SK-N-MC (cell line): ENCODE results near the gene APOL2.
A peak's percentile ranks its signal among the peaks of the same experiment; 100 is the strongest.
"Not testable (repeated sequence)": the region's sequence is repeated elsewhere in the genome, so short reads cannot be mapped to it uniquely, and the experiment has no call there.

Experiments
- DNase-seq: peaks from one replicate; pipeline ENCODE4 v3.0.0-alpha.2; 2011; ENCODE audit warnings: low read depth, low spot score
- H3K27ac ChIP-seq: fragments of 200-600 bp; sonication (generic); 2 replicates; pipeline ENCODE4 v1.5.1; 2016; ENCODE audit warnings: mixed run types
- H3K36me3 ChIP-seq: fragments of 200-600 bp; sonication (generic); 2 replicates; pipeline ENCODE4 v1.6.1; 2017; ENCODE audit warnings: antibody characterized with exemption, low read length, mixed read lengths; ENCODE audit not compliant: insufficient read depth
- H3K4me3 ChIP-seq: fragments of 200-600 bp; sonication (generic); 2 replicates; pipeline ENCODE4 v1.5.1; 2016
- H3K9ac ChIP-seq: fragments of 200-600 bp; sonication (generic); 2 replicates; pipeline ENCODE4 v1.8.0; 2017; ENCODE audit warnings: mixed run types, mixed read lengths; ENCODE audit not compliant: insufficient read length
- H3K9me3 ChIP-seq: fragments of 200-600 bp; sonication (generic); 2 replicates; pipeline ENCODE4 v1.6.1; 2017; ENCODE audit warnings: low read depth, mild to moderate bottlenecking, antibody characterized with exemption, low read length, moderate library complexity, mixed read lengths
- EZH2 ChIP-seq: fragments of 200-600 bp; sonication (generic); IDR thresholded peaks from one replicate; pipeline ENCODE4 v1.6.1; 2017; ENCODE audit warnings: antibody characterized with exemption
- FOXP2 ChIP-seq: optimal IDR thresholded peaks from 2 replicates; pipeline ENCODE3; 2011; ENCODE audit warnings: mild to moderate bottlenecking, moderate library complexity; ENCODE audit not compliant: insufficient read depth; ENCODE audit errors: extremely low read length, control extremely low read depth
- POLR2AphosphoS5 ChIP-seq: IDR thresholded peaks from 2 replicates; pipeline ENCODE4 v1.6.1; 2012; ENCODE audit warnings: mild to moderate bottlenecking, low read depth, low read length, borderline replicate concordance

The APOL2 gene

DNA sequence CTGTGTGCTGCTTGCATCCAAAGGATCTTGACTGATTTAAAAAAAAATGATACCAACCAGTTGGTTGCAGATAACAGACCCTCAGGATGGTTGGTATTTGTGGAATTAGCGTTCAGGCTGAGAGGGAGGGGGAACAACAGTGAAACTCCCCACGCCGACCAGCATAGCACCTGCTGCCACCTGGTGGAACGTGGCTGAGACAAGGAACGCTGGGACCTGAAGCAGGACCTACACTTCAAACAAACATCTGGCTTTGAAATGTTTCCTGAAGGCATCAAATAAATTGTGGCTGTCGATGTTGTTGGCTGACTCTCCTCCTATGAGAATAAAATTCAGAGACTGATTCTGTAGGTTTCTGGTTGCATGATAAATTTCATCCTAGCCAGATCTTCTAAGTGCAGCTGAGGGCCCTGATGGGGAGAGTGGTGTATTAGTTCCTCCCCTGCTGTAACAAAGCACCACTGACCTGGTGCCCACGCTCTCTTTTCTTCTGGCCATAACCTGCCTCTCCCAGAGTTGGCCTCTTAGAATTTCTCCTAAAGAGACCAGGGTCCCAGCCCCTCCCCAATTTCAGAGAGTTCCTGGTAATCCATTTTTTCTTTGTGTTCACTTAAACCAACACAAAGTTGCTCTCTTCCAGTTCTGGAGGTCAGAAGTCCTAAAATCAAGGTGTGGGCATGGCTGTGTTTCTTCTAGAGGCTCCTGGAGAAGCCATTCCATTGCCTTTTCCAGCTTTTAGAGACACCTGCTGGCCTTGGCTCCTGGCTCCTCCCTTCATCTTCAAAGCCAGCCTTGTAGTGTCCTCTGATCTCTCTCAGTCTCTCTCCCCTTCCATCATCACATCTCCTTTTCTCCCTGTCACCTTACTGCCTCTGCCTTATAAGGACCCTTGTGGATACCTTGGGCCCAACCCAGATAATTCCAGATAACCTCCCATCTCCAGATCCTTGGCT, 17.3 kb downstream of the APOL2 start:
- Histone ChIP-seq H3K9me3 (no peaks in the 10 kb centered on the region), H3K36me3 (no peaks in the 10 kb centered on the region), H3K4me3 (no peak overlapping the region), H3K27ac (no peak overlapping the region), H3K9ac (no peak overlapping the region)
- DNase-seq = no peak
- TF ChIP-seq POLR2AphosphoS5 = no peak
- TF ChIP-seq FOXP2 = no peak
- no peak for TF ChIP-seq EZH2

- H3K4me3 ChIP-seq = no peak overlapping the region
- no peak for DNase-seq
- H3K9ac ChIP-seq = no peak overlapping the region
- no peaks in the 10 kb centered on the region for H3K9me3 ChIP-seq
- TF ChIP-seq FOXP2 = no peak
- TF ChIP-seq POLR2AphosphoS5 = no peak
- TF ChIP-seq EZH2 = no peak
- no peak overlapping the region for H3K27ac ChIP-seq
- no peaks in the 10 kb centered on the region for H3K36me3 ChIP-seq
Measured at GRCh38 chr22:36220451-36220921, 18.8 kb downstream of the APOL2 start.

DNA sequence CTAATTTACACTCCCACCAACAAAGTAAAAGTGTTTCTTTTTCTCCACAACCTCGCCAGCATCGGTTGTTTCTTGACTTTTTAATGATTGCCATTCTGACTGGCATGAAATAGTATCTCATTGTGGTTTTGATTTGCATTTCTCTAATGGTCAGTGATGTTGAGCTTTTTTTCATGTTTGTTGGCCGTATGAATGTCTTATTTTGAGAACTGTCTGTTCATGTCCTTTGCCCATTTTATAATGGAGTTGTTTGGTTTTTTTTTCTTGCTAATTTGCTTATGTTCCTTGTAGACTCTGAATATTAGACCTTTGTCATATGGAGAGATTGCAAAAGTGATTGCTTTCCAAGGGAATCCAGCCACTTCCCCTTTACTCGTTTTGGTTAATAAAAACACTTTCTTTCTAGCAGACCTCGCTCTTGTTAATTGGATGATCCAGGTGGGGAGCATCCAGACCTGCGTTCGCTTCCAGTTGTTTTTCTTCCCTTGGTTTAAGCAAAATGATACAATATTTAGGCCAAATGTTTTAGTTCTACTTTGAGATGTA, 20.6 kb downstream of the APOL2 start:
- DNase-seq = no peak
- H3K4me3 ChIP-seq = no peak overlapping the region
- TF ChIP-seq POLR2AphosphoS5 = no peak
- TF ChIP-seq EZH2 = no peak
- no peak for TF ChIP-seq FOXP2

DNA sequence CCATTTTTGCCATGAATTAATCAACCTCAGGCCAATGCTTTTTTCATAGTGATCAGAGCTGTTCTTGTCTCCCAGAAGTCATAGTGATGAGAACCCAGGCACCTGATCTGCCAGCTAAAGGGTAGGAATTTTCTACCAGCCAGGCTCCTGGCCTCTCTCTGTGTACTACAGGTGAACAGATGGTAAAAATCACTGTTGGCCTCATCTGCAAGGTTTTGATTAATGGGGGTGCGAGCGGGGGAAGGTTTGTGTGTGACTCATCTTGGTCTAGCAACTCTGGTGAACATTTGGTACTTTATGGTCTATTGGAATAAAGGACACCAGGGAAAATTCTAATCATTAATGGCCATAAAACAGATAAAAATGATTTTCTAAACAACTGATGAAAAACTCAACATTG, 23.3 kb downstream of the APOL2 start:
- no peaks in the 10 kb centered on the region for H3K36me3 ChIP-seq
- TF ChIP-seq EZH2 (no peak), FOXP2 (no peak), POLR2AphosphoS5 (no peak)
- no peak overlapping the region for H3K9ac ChIP-seq
- no peak overlapping the region for H3K27ac ChIP-seq
- H3K9me3 ChIP-seq = no peaks in the 10 kb centered on the region
- H3K4me3 ChIP-seq = no peak overlapping the region
- DNase-seq = no peak

More for the DNA sequence above, 20.6 kb downstream of the APOL2 start:
- Histone ChIP-seq H3K27ac (no peak overlapping the region), H3K36me3 (no peaks in the 10 kb centered on the region), H3K9me3 (no peaks in the 10 kb centered on the region), H3K9ac (no peak overlapping the region)

DNA sequence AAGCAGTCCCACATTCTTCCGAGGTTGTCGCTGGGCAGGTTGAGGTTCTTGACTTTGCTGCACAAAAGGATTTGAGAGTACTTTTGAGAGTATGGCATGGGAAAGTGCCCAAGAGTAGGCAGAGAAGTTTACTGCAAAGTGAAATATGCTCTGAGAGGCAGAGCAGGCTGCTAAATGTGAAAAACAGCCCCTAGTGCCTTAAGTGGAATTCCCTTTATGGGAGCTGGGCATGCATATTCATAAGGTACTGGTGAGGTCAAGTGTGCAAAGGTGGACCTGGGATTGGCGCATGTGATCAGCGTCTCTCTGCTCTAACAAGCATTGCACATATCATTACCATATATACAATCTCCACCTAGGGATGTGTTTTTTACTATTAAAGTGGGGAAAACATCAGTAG, 25.7 kb downstream of the APOL2 start:
- TF ChIP-seq POLR2AphosphoS5 (no peak), FOXP2 (no peak), EZH2 (no peak)
- H3K27ac ChIP-seq = no peak overlapping the region
- H3K9me3 ChIP-seq = no peaks in the 10 kb centered on the region
- no peak overlapping the region for H3K9ac ChIP-seq
- H3K36me3 ChIP-seq = no peaks in the 10 kb centered on the region
- H3K4me3 ChIP-seq = no peak overlapping the region
- no peak for DNase-seq

GRCh38 chr22:36212901-36213300, 26.4 kb downstream of the APOL2 start:
- H3K36me3 ChIP-seq = no peaks in the 10 kb centered on the region
- no peak for DNase-seq
- H3K9ac ChIP-seq = no peak overlapping the region
- no peak overlapping the region for H3K4me3 ChIP-seq
- H3K27ac ChIP-seq = no peak overlapping the region
- no peaks in the 10 kb centered on the region for H3K9me3 ChIP-seq
- TF ChIP-seq EZH2 = no peak
- no peak for TF ChIP-seq FOXP2
- no peak for TF ChIP-seq POLR2AphosphoS5

DNA sequence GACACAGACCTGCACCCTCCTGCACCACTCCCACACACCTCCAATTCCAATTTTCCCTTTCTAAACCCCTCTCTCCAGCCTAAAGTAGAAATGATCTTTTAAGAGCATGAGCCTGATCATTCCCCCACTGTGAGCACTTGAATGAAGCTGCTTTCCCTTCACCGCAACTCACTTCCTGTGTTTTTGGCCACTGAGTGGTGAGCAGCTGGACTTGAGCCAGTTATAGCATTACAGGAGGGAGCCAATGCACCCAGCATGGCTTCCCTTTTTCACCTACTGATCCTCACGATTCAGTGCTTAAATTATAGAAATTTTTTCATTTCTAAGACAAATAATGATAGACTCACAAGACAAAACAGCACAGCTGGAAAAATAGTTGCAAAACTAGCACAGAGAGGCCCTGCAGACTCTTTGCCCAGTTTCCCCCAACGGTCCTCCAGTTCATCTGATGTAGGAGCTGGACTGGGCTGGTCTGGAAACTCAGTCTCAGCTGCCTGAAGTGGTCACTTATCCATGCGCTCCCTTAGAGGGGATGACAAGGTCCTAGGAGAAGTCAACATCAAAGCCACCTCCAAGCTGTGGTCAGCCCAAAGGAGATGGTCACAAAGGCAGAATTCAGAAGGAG, 28.0 kb downstream of the APOL2 start:
- H3K9ac ChIP-seq = no peak overlapping the region
- H3K4me3 ChIP-seq = peak overlapping the region; percentile 13; the same call in 1 of the 2 replicates
- no peak overlapping the region for H3K27ac ChIP-seq
- DNase-seq = no peak
- no peaks in the 10 kb centered on the region for H3K36me3 ChIP-seq
- TF ChIP-seq FOXP2 (no peak), POLR2AphosphoS5 (no peak), EZH2 (no peak)
- no peaks in the 10 kb centered on the region for H3K9me3 ChIP-seq

- TF ChIP-seq EZH2 (no peak), FOXP2 (no peak), POLR2AphosphoS5 (no peak)
- H3K36me3 ChIP-seq = no peaks in the 10 kb centered on the region
- no peak for DNase-seq
- H3K9ac ChIP-seq = no peak overlapping the region
- no peak overlapping the region for H3K4me3 ChIP-seq
- no peak overlapping the region for H3K27ac ChIP-seq
- no peaks in the 10 kb centered on the region for H3K9me3 ChIP-seq
Measured at GRCh38 chr22:36210224-36210623, 29.1 kb downstream of the APOL2 start.

DNA sequence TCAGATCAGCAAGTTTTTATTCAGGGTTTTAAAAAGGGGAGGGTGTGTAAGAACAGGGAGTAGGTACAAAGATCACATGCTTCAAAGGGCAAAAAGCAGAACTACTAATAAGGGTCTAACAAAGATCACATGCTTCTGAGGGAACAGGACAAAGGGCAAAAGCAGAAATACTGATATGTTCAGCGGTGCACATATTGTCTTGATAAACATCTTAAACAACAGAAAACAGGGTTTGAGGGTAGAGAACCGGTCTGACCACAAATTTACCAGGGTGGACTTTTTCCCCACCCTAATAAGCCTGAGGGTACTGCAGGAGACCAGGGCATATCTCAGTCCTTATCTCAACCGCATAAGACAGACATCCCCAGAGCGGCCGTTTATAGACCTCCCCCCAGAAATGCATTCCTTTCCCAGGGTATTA, 29.8 kb downstream of the APOL2 start:
- H3K27ac ChIP-seq, H3K9ac ChIP-seq, DNase-seq, H3K36me3 ChIP-seq, H3K4me3 ChIP-seq, H3K9me3 ChIP-seq: not testable (repeated sequence)
